SJSA1 (cell line): Measurements from ENCODE around the gene PRKAR1B. TPM values are rescaled to one million over a fixed set of nuclear protein-coding genes. Genes with fewer than 3 reads are reported as not detected.

ENCODE experiments used
- DNase-seq, 2 experiments: peaks; one replicate each; pipeline ENCODE4 v3.0.0-alpha.2; 2015 to 2020; ENCODE audit warnings: low spot score in 2 of 2, low read depth in 1 of 2
- H3K27ac ChIP-seq: fragments of 250-450 bp; sonication (Bioruptor Pico); 2 replicates; pipeline ENCODE4 v1.5.1; 2020; ENCODE audit warnings: mild to moderate bottlenecking, moderate library complexity
- H3K27me3 ChIP-seq: fragments of 250-450 bp; sonication (Bioruptor Pico); replicated peaks from 2 replicates; pipeline ENCODE4 v1.5.1; 2020; ENCODE audit warnings: mild to moderate bottlenecking, moderate library complexity
- H3K36me3 ChIP-seq: fragments of 250-450 bp; sonication (Bioruptor Pico); 2 replicates; pipeline ENCODE4 v1.5.1; 2020; ENCODE audit warnings: mild to moderate bottlenecking
- H3K4me1 ChIP-seq: fragments of 250-450 bp; sonication (Bioruptor Pico); replicated peaks from 2 replicates; pipeline ENCODE4 v1.6.1; 2021; ENCODE audit warnings: mild to moderate bottlenecking
- H3K4me3 ChIP-seq: fragments of 250-450 bp; sonication (Bioruptor Pico); 2 replicates; pipeline ENCODE4 v1.5.1; 2020; ENCODE audit warnings: mild to moderate bottlenecking
- H3K9me3 ChIP-seq: fragments of 250-450 bp; sonication (Bioruptor Pico); replicated peaks from 2 replicates; pipeline ENCODE4 v1.5.1; 2020; ENCODE audit warnings: mild to moderate bottlenecking
- total RNA-seq: library from RNA; depleted of rRNA; stranded (reverse); fragments of >200 nt; shearing (Covaris generic); gene quantifications from 2 replicates; pipeline ENCODE4 v1.2.3, GENCODE V29; 2014

PRKAR1B gene
- total RNA-seq, 1 experiment from 2014 or later = 7.3 TPM

DNA sequence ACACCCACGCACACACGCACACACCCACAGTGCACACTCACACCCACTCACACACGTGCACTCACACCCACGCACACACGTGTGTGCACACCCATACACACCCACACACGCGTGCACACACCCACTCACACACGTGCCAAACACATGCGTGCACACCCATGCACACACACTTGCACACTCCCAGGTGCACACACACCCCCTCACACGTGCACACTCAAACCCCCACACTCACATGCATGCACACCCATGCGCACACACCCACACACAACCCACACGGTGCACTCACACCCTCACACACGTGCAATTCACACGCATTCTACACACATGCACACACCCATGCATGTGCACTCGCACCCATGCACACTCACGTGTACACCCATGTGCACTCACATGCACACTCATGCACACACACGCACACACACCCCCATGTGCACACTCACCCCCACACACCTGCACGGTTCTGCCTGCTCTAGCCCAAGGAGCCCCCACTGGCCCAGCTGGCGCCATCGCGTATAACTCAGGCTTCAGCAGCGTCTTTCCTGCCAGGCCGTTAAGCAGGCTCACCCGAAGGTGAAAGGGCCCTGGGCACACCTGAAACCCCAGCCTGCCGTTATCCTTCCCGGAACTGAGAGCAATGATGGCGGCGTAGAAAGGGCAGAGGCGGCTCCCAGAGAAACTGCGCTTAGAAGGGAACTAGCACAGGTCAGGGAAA lies 143.5 kb downstream of the PRKAR1B start:
- Histone ChIP-seq H3K27me3 (no peaks in the 10 kb centered on the region), H3K36me3 (no peaks in the 10 kb centered on the region), H3K4me3 (no peak overlapping the region), H3K27ac (no peak overlapping the region), H3K4me1 (no peaks in the 10 kb centered on the region), H3K9me3 (no peaks in the 10 kb centered on the region)
- DNase-seq = no peak

DNA sequence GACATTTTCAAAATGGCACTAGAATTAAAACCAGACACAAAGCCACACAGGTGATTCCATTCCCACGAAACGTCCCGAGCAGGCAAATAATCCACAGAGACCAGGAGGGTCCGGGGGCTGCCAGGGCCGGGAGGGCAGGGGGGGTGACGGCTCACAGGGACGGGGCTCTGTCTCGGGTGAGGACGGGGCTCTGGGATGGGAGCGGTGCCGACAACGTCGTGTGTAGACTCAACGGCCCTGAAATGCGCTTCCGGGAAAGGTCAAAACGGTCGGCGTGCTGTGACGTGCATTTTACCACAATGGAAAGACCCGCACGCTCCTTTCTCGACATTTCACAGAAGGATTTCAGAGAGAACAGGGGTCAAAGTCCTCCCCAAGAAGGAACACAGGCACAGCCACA lies 144.2 kb downstream of the PRKAR1B start:
- H3K9me3 ChIP-seq = no peaks in the 10 kb centered on the region
- H3K36me3 ChIP-seq = no peaks in the 10 kb centered on the region
- no peak overlapping the region for H3K27ac ChIP-seq
- no peaks in the 10 kb centered on the region for H3K4me1 ChIP-seq
- H3K4me3 ChIP-seq = no peak overlapping the region
- DNase-seq = no peak
- no peaks in the 10 kb centered on the region for H3K27me3 ChIP-seq

DNA sequence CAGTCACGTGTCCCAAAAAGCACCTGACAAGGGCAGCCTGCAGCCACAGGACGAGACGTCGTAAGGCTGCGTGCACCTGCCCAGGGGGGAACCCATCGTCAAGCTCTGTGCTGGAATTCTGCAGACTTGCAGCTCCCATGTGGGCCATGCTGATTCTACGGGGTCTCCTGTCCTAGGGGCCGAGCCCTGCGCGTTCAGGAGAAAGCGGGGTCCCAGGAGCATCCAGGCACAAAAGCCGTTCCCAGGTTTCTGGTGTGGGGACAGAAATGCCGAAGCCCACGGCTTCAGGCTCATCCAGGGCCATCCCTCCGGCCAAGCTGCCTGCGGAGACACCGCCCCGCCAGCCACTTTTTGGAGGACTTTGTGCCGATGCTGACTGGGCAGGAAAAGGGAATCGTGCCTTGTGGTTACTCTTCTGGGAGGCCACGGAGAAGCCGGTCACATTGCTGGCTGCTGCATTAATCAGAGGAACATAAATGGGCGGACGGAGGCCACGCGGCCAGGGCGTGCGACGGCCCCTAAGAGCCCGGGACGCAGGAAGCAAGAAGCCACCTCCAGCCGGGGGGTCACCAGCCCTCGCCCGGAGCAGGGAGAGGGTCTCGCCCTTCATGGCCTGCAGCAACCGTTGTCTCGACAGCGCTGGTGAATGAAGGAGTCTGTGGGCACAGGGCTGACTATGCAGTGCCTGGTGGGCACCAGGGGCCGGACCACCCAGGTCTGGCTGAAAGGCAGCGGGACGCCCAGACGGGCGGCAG lies 144.8 kb downstream of the PRKAR1B start:
- Histone ChIP-seq H3K4me1 (no peaks in the 10 kb centered on the region), H3K27me3 (no peaks in the 10 kb centered on the region), H3K9me3 (no peaks in the 10 kb centered on the region), H3K27ac (no peak overlapping the region), H3K4me3 (no peak overlapping the region), H3K36me3 (no peaks in the 10 kb centered on the region)
- no peak for DNase-seq

DNA sequence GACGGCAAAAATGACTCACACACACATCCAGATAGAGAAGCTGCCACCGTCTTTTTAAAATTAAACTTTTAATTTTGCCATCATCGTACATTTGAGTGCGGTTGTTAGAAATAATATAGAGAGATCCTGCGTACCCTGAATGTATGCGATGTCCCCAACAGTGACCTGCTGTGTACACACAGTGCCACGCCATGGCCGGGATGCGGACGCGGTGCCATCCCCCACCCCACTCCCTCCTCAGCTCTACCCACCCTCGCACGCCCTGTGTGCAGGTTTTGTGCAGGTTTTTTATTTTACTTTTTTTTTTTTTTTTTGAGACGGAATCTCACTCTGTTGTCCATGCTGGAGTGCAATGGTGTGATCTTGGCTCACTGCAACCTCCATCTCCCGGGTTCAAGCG lies 148.7 kb downstream of the PRKAR1B start:
- H3K36me3 ChIP-seq = no peaks in the 10 kb centered on the region
- no peak overlapping the region for H3K27ac ChIP-seq
- H3K4me3 ChIP-seq = no peak overlapping the region
- no peaks in the 10 kb centered on the region for H3K27me3 ChIP-seq
- H3K4me1 ChIP-seq = no peaks in the 10 kb centered on the region
- H3K9me3 ChIP-seq = no peaks in the 10 kb centered on the region
- DNase-seq = no peak

- DNase-seq = no peak
Measured at GRCh38 chr7:577741-578370, 149.2 kb downstream of the PRKAR1B start.

GRCh38 chr7:577278-577665 lies 149.8 kb downstream of the PRKAR1B start:
- DNase-seq = no peak
- no peaks in the 10 kb centered on the region for H3K9me3 ChIP-seq
- no peak overlapping the region for H3K4me3 ChIP-seq
- H3K36me3 ChIP-seq = no peaks in the 10 kb centered on the region
- H3K27ac ChIP-seq = no peak overlapping the region
- H3K27me3 ChIP-seq = no peaks in the 10 kb centered on the region
- H3K4me1 ChIP-seq = no peaks in the 10 kb centered on the region

More at GRCh38 chr7:577741-578370, 149.2 kb downstream of the PRKAR1B start:
- Histone ChIP-seq H3K9me3 (no peaks in the 10 kb centered on the region), H3K4me3 (no peak overlapping the region), H3K27me3 (no peaks in the 10 kb centered on the region), H3K36me3 (no peaks in the 10 kb centered on the region), H3K27ac (no peak overlapping the region), H3K4me1 (no peaks in the 10 kb centered on the region)

DNA sequence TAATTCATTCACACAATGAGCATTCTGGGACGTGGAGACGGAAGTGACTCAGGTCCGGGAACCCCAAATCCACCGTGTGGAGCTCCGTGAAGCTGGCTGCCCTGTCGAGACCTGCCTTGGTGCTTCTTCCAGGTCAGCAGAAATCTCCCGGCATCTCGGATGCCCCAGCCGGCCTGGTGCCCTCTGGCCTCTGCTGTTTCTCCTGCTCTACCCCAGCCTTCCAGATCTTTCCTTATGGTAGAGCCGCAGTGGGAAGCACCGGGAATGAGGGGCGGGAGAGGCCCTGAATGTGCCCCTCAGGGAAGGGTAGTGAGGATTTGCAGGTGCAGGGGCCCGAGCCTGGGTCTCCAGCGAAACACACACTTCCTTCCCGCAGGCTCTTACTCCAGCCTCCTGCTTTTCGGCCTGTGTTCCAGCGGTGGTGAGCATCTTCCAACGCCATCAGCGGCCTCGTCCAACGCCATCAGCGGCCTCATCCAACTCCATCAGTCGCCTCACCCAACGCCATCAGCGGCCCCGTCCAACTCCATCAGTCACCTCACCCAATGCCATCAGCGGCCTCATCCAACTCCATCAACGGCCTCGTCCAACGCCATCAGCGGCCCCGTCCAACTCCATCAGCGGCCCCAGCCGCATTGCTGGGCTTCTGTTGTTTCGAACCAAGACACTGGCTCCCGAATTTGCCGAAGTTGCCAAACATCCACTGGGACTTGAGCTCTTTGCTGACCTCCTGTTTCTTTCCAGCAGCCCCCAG lies 150.4 kb downstream of the PRKAR1B start:
- H3K36me3 ChIP-seq = no peaks in the 10 kb centered on the region
- no peak overlapping the region for H3K27ac ChIP-seq
- no peaks in the 10 kb centered on the region for H3K9me3 ChIP-seq
- no peak overlapping the region for H3K4me3 ChIP-seq
- no peak for DNase-seq
- no peaks in the 10 kb centered on the region for H3K4me1 ChIP-seq
- H3K27me3 ChIP-seq = no peaks in the 10 kb centered on the region

DNA sequence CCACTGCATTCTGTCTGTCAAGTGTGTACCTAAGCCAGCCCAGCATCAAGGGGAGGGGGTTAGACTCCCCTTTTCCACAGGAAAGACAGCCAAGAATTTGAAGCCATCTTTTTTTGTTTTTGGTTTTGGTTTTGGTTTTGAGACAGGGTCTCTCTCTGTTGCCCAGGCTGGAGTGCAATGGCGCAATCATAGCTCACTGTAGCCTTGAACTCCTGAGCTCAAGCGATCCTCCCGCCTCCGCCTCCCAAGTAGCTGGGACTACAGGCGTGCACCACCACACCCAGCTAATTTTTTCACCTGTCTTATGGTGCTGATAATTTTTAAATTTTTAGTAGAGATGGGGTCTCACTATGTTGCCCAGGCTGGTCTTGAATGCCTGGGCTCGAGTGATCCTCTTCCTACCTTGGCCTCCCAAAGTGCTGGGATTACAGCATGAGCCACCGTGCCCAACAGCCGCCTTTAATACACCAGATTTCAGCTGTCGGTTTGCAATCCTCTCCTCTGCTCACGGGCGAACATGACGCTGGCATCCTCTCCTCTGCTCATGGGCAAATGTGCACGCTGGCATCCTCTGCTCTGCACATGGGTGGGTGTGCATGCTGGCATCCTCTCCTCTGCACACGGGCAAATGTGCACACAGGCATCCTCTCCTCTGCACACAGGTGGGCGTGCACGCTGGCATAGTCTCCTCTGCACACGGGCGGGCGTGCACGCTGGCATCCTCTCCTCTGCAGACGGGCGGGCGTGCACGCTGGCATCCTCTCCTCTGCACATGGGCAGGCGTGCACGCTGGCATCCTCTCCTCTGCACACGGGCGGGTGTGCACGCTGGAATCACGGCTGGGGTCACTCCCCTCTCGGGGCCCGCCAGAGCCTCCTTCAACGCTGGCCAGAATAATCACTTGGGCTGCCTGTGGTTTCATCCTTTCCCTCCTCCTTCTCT lies 151.4 kb downstream of the PRKAR1B start:
- no peak overlapping the region for H3K27ac ChIP-seq
- no peaks in the 10 kb centered on the region for H3K9me3 ChIP-seq
- H3K36me3 ChIP-seq = no peaks in the 10 kb centered on the region
- H3K4me1 ChIP-seq = no peaks in the 10 kb centered on the region
- no peak for DNase-seq
- H3K27me3 ChIP-seq = no peaks in the 10 kb centered on the region
- no peak overlapping the region for H3K4me3 ChIP-seq

DNA sequence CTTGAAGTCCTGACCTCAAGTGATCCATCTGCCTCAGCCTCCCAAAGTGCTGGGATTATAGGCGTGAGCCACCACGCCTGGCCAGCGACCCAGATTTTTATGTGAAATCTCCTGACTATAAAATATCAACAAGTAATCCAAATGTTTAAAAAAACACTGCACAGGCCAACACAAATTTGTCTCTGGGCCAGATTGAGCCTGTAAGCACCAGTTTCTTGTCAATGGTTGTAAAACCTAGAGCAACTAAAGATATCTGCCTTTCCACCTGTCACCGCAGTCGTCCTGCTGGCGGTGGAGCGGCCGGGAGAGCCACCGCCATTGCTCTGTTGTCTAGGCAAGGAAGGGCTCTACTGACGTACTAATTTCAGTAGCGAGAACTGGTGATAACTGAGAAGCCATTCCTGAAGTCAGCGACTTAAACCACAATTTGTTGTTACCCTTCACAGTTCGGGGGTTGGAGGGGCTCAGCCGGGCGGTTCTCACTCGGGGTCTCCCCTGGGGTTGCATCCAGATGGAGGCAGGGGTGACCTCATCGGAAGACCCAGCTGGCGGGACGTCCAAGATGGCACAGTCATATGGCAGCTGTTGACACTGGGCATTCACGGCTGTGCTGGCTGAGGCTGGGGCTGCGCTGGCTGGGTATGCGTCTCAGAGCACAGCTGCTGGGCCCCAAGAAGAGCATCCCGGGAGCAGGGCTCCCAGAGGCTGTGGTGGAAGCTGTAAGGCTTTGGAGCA lies 152.3 kb downstream of the PRKAR1B start:
- no peak overlapping the region for H3K27ac ChIP-seq
- no peaks in the 10 kb centered on the region for H3K27me3 ChIP-seq
- no peaks in the 10 kb centered on the region for H3K4me1 ChIP-seq
- no peaks in the 10 kb centered on the region for H3K36me3 ChIP-seq
- no peak overlapping the region for H3K4me3 ChIP-seq
- H3K9me3 ChIP-seq = no peaks in the 10 kb centered on the region
- no peak for DNase-seq

DNA sequence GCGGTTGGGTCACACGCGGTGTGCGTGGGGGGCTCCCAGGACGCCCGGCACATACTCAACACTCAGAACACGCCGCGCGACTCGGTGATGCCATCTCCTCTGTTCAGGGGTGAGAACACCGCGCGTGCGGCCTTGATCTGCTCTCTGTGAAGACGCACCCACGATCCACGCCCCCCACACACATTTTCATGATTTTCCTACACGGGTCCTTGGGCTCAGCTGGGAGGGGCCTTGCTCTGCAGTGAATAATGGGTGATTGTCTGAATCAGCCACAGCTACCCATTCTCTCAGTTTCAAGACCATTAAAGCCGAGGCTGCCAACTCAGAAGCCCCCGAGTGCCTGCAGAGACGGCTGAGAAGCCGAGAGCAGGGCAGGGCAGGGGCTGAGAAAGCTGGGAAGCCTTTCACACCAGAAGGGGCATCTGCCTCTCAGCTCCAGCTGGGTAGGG lies 153.1 kb downstream of the PRKAR1B start:
- H3K27ac ChIP-seq = no peak overlapping the region
- H3K4me3 ChIP-seq = no peak overlapping the region
- DNase-seq = no peak
- H3K9me3 ChIP-seq = no peaks in the 10 kb centered on the region
- no peaks in the 10 kb centered on the region for H3K27me3 ChIP-seq
- no peaks in the 10 kb centered on the region for H3K4me1 ChIP-seq
- H3K36me3 ChIP-seq = no peaks in the 10 kb centered on the region

GRCh38 chr7:573269-573932 lies 153.7 kb downstream of the PRKAR1B start:
- no peaks in the 10 kb centered on the region for H3K4me1 ChIP-seq
- no peaks in the 10 kb centered on the region for H3K9me3 ChIP-seq
- no peaks in the 10 kb centered on the region for H3K27me3 ChIP-seq
- no peak for DNase-seq
- no peak overlapping the region for H3K27ac ChIP-seq
- no peak overlapping the region for H3K4me3 ChIP-seq
- no peaks in the 10 kb centered on the region for H3K36me3 ChIP-seq
